A549 (cell line): ENCODE data around the gene IDH3G. TPM values are rescaled to one million over a fixed set of nuclear protein-coding genes. Genes with fewer than 3 reads are reported as not detected.

ENCODE experiments used
- ATAC-seq, 2 experiments: fragments of 200-7000 bp in 1 of 2; fragments of >200 bp in 1 of 2; cut with Nextera tagmentation in 1 of 2; cut with Tn5 transposase in 1 of 2; 3 replicates each; pipeline versions ENCODE4 v1.8.0 to v1.9.1; 2018 to 2020; ENCODE audit warnings: mild to moderate bottlenecking in 1 of 2, moderate library complexity in 1 of 2
- CTCF ChIA-PET: fragments of 300-600 bp; sonication (Branson Sonifier 250); formaldehyde crosslinking; extraction: SDS; loops from one replicate; lab custom pipeline; 2021; ENCODE audit warnings: antibody characterized with exemption, inconsistent platforms; lab: Yijun Ruan, JAX
- POLR2A ChIA-PET: fragments of 350-600 bp; formaldehyde crosslinking; extraction: SDS; loops from one replicate; lab custom pipeline; 2021; ENCODE audit warnings: antibody characterized with exemption, inconsistent platforms; lab: Yijun Ruan, JAX
- DNase-seq, 2 experiments: peaks; one replicate each; pipeline versions ENCODE4 v3.0.0 to v3.0.0-alpha.2; 2011 to 2016; ENCODE audit warnings: low read depth in 1 of 2, low spot score in 1 of 2
- FAIRE-seq: peaks from 2 replicates; lab custom pipeline; 2011; peaks lifted over from hg19 to GRCh38; lab: Jason Lieb, UNC
- H3K27ac ChIP-seq, 2 experiments: fragments of >200 bp; sonication (Bioruptor Twin); formaldehyde crosslinking; 3 replicates each; pipeline ENCODE4 v1.5.1; 2016 to 2017
- H3K4me1 ChIP-seq: fragments of >200 bp; sonication (Bioruptor Twin); formaldehyde crosslinking; 3 replicates; pipeline ENCODE4 v1.6.1; 2016
- H3K4me2 ChIP-seq: fragments of >200 bp; sonication (Bioruptor Twin); formaldehyde crosslinking; 3 replicates; pipeline ENCODE4 v1.6.1; 2016
- H3K4me3 ChIP-seq: fragments of >200 bp; sonication (Bioruptor Twin); formaldehyde crosslinking; 3 replicates; pipeline ENCODE4 v1.5.1; 2016
- H3K9me3 ChIP-seq: fragments of >200 bp; sonication (Bioruptor Twin); formaldehyde crosslinking; 3 replicates; pipeline ENCODE4 v1.6.1; 2016
- ATOH8 ChIP-seq: fragments of 250-450 bp; sonication (Bioruptor Pico); IDR thresholded peaks from 2 replicates; pipeline ENCODE4 v1.5.0; 2020; ENCODE audit warnings: low read depth, mild to moderate bottlenecking, moderate library complexity
- BHLHE40 ChIP-seq: IDR thresholded peaks from 2 replicates; pipeline ENCODE4 v1.6.1; 2012; ENCODE audit warnings: low read depth, low read length, inconsistent platforms
- CHD4 ChIP-seq: fragments of 200-600 bp; sonication (generic); IDR thresholded peaks from 2 replicates; pipeline ENCODE4 v1.6.1; 2016; ENCODE audit warnings: antibody characterized with exemption, mild to moderate bottlenecking, borderline replicate concordance
- EP300 ChIP-seq, 2 experiments: fragments of >200 bp; sonication (Bioruptor Twin); formaldehyde crosslinking; IDR thresholded peaks; 2 replicates in 1 of 2; 3 replicates in 1 of 2; pipeline ENCODE4 v1.6.1; 2016 to 2017
- FOXS1 ChIP-seq: fragments of 250-450 bp; sonication (Bioruptor Pico); IDR thresholded peaks from 2 replicates; pipeline ENCODE4 v1.5.0; 2020; ENCODE audit warnings: mild to moderate bottlenecking, moderate library complexity
- HDAC2 ChIP-seq: fragments of 200-600 bp; sonication (generic); IDR thresholded peaks from 2 replicates; pipeline ENCODE4 v1.6.1; 2016
- HES2 ChIP-seq: fragments of >200 bp; sonication (Bioruptor Twin); formaldehyde crosslinking; IDR thresholded peaks from 2 replicates; pipeline ENCODE4 v1.6.1; 2016
- HEYL ChIP-seq: fragments of 250-450 bp; sonication (Bioruptor Pico); IDR thresholded peaks from 2 replicates; pipeline ENCODE4 v1.8.0; 2021; ENCODE audit warnings: mild to moderate bottlenecking, moderate library complexity
- HOXA7 ChIP-seq: fragments of 250-450 bp; sonication (Bioruptor Pico); IDR thresholded peaks from 2 replicates; pipeline ENCODE4 v1.5.0; 2020; ENCODE audit warnings: mild to moderate bottlenecking, moderate library complexity
- HOXB13 ChIP-seq: fragments of 250-450 bp; sonication (Bioruptor Pico); IDR thresholded peaks from 2 replicates; pipeline ENCODE4 v1.5.0; 2020; ENCODE audit warnings: low read depth, mild to moderate bottlenecking, moderate library complexity
- JUNB ChIP-seq: fragments of >200 bp; sonication (Bioruptor Twin); formaldehyde crosslinking; IDR thresholded peaks from 2 replicates; pipeline ENCODE4 v1.6.1; 2016
- KDM1A ChIP-seq: fragments of 200-600 bp; sonication (generic); IDR thresholded peaks from 2 replicates; pipeline ENCODE4 v1.6.1; 2016; ENCODE audit warnings: low read depth, mild to moderate bottlenecking
- MAFK ChIP-seq: fragments of 450-650 bp; IDR thresholded peaks from 2 replicates; pipeline ENCODE4 v1.6.1; 2014; ENCODE audit not compliant: partially characterized antibody
- NPAS2 ChIP-seq: fragments of 250-450 bp; sonication (Bioruptor Pico); IDR thresholded peaks from 2 replicates; pipeline ENCODE4 v1.8.0; 2022; ENCODE audit warnings: mild to moderate bottlenecking, moderate library complexity, borderline replicate concordance
- PBX3 ChIP-seq: IDR thresholded peaks from 2 replicates; pipeline ENCODE4 v1.6.1; 2012
- POLR2AphosphoS2 ChIP-seq: conservative IDR thresholded peaks from 2 replicates; pipeline ENCODE4 v1.6.1; 2012; ENCODE audit warnings: low read length, improper control_type of control experiment, inconsistent platforms
- REST ChIP-seq: fragments of 200-600 bp; sonication (generic); IDR thresholded peaks from 2 replicates; pipeline ENCODE4 v1.6.1; 2016; ENCODE audit warnings: antibody characterized with exemption, mild to moderate bottlenecking, moderate library complexity
- RFX5 ChIP-seq: fragments of 450-650 bp; IDR thresholded peaks from 2 replicates; pipeline ENCODE4 v1.7.1; 2014; ENCODE audit warnings: antibody characterized with exemption, mild to moderate bottlenecking, moderate library complexity
- SMC3 ChIP-seq: fragments of >200 bp; sonication (Bioruptor Twin); formaldehyde crosslinking; IDR thresholded peaks from 3 replicates; pipeline ENCODE4 v1.6.1; 2018; ENCODE audit warnings: inconsistent platforms
- SREBF2 ChIP-seq: fragments of 450-650 bp; IDR thresholded peaks from 2 replicates; pipeline ENCODE4 v1.6.1; 2014; ENCODE audit warnings: mild to moderate bottlenecking, moderate library complexity
- TP53 ChIP-seq: fragments of 250-450 bp; sonication (Bioruptor Pico); IDR thresholded peaks from 2 replicates; pipeline ENCODE4 v1.5.0; 2021; ENCODE audit warnings: mild to moderate bottlenecking, moderate library complexity
- USF2 ChIP-seq: fragments of 450-650 bp; IDR thresholded peaks from 2 replicates; pipeline ENCODE4 v1.6.1; 2014; ENCODE audit warnings: antibody characterized with exemption
- ZNF302 ChIP-seq: fragments of 250-450 bp; sonication (Bioruptor Pico); IDR thresholded peaks from 2 replicates; pipeline ENCODE4 v1.9.0; 2021; ENCODE audit warnings: inconsistent platforms, mild to moderate bottlenecking, moderate library complexity
- WGBS: methylation state at CpG from one replicate; pipeline ENCODE4 v1.1.6; 2017; ENCODE audit errors: missing lambda C conversion rate; 5-methylcytosine and 5-hydroxymethylcytosine counted together
- polyA plus RNA-seq, 4 experiments: library from polyadenylated mRNA; depleted of rRNA in 3 of 4; stranded (reverse); fragments of >200 nt; fragmentation: RNase III in 1 of 4; extraction: RNeasy Plus Mini Kit Qiagen cat#74134 plus additional on column Dnase treatment in 1 of 4; gene quantifications; 2 replicates in 3 of 4; 3 replicates in 1 of 4; pipeline ENCODE4 v1.2.3, GENCODE V29; 2011 to 2017

The IDH3G gene
- polyA plus RNA-seq, 2 of the 4 experiments (the other 2 are of a cell fraction), result 45.6 to 58.5 TPM

GRCh38 chrX:153814591-153815315 lies 20.6 kb upstream of the IDH3G start:
- DNase-seq (no peak), FAIRE-seq (no peak), ATAC-seq (no peak)
- no peak overlapping the region for H3K27ac ChIP-seq
- TF ChIP-seq HEYL (CRISPR knock-in tag), result no peak
- no peak for TF ChIP-seq POLR2AphosphoS2
- no peak for TF ChIP-seq MAFK
- TF ChIP-seq TP53 (CRISPR knock-in tag), result no peak
- no peak for TF ChIP-seq HDAC2
- TF ChIP-seq HOXB13 (CRISPR knock-in tag), result no peak
- ChIA-PET POLR2A (no interaction called here), CTCF (no interaction called here)
- no peak overlapping the region for H3K4me3 ChIP-seq
- H3K4me1 ChIP-seq, result no peaks in the 10 kb centered on the region; the same call in 2 of the 3 replicates
- no peaks in the 10 kb centered on the region for H3K9me3 ChIP-seq
- no peak overlapping the region for H3K4me2 ChIP-seq
- 57% methylated on average over 19 of the region's 19 CpGs for WGBS

- no peak for TF ChIP-seq EP300 (IDR thresholded peaks at IDR 0.05)
- TF ChIP-seq POLR2AphosphoS2, result no peak
- TF ChIP-seq, all 56 proteins: peak for 0
- DNase-seq (no peak), FAIRE-seq (no peak), ATAC-seq (no peak)
- Histone ChIP-seq H3K4me2 (no peak overlapping the region), H3K4me3 (no peak overlapping the region), H3K4me1 (no peaks in the 10 kb centered on the region), H3K9me3 (no peaks in the 10 kb centered on the region), H3K27ac (no peak overlapping the region)
- ChIA-PET CTCF (no interaction called here), POLR2A (no interaction called here)
- 78% methylated on average over 5 of the region's 5 CpGs for WGBS
Measured at GRCh38 chrX:153813161-153813560, 19.0 kb upstream of the IDH3G start.

GRCh38 chrX:153812220-153812619 lies 18.0 kb upstream of the IDH3G start:
- H3K27ac ChIP-seq, result no peak overlapping the region
- TF ChIP-seq NPAS2 (CRISPR knock-in tag), result no peak
- no peak for TF ChIP-seq MAFK
- TF ChIP-seq USF2, result no peak
- no peak for TF ChIP-seq RFX5
- no peak for TF ChIP-seq ZNF302 (CRISPR knock-in tag)
- TF ChIP-seq FOXS1, result no peak
- no peak for TF ChIP-seq BHLHE40
- no peak for TF ChIP-seq HOXA7
- TF ChIP-seq KDM1A, result no peak
- no peak for TF ChIP-seq SMC3
- TF ChIP-seq SREBF2, result no peak
- TF ChIP-seq HES2, result no peak
- TF ChIP-seq JUNB, result no peak
- no peak for TF ChIP-seq CHD4
- TF ChIP-seq, all 56 proteins: peak for 0
- no peak for DNase-seq
- no peak overlapping the region for H3K4me2 ChIP-seq
- WGBS, result 40% methylated on average over 3 of the region's 14 CpGs
- no peak overlapping the region for H3K4me3 ChIP-seq
- ChIA-PET POLR2A (no interaction called here), CTCF (interaction anchor here (1.8 kb wide), 1 partner anchor 12 kb away, joined by 4 read pairs; no protein-coding TSS in a partner anchor)
- no peak for ATAC-seq
- H3K4me1 ChIP-seq, result no peaks in the 10 kb centered on the region
- no peak for FAIRE-seq
- no peaks in the 10 kb centered on the region for H3K9me3 ChIP-seq

- WGBS, result 70% methylated on average over 9 of the region's 19 CpGs
- H3K4me2 ChIP-seq, result no peak overlapping the region
- FAIRE-seq, result no peak
- no peak for DNase-seq
- H3K4me3 ChIP-seq, result no peak overlapping the region
- H3K27ac ChIP-seq, result no peak overlapping the region
- H3K4me1 ChIP-seq, result no peaks in the 10 kb centered on the region
- ATAC-seq, result no peak
- POLR2A ChIA-PET, result interaction anchor here (1.4 kb wide), 1 partner anchor 14 kb away, joined by 3 read pairs; the partner anchor contains the start of genes IDH3G and SSR4
- TF ChIP-seq HDAC2 (no peak), PBX3 (no peak), HOXB13 (CRISPR knock-in tag) (no peak), REST (no peak), ATOH8 (no peak)
- TF ChIP-seq, all 56 proteins: peak for 0
- CTCF ChIA-PET, result interaction anchor here (0.9 to 1.2 kb wide), 2 partner anchors 9 to 45 kb away, joined by 3 read pairs; no protein-coding TSS in a partner anchor
- H3K9me3 ChIP-seq, result no peaks in the 10 kb centered on the region
Measured at GRCh38 chrX:153807976-153808375, 13.8 kb upstream of the IDH3G start.
